Keratinocyte (primary cell): ENCODE measurements around the gene PARD3B. TPM values are rescaled to one million over a fixed set of nuclear protein-coding genes. Genes with fewer than 3 reads are reported as not detected.

Experiments
- DNase-seq: peaks from one replicate; pipeline ENCODE4 v3.0.0-alpha.2; 2011; ENCODE audit warnings: low read depth, missing footprints, low spot score
- FAIRE-seq: peaks from 2 replicates; lab custom pipeline; 2011; peaks lifted over from hg19 to GRCh38; lab: Jason Lieb, UNC
- H2AFZ ChIP-seq: 2 replicates; pipeline ENCODE4 v1.6.0; 2012; ENCODE audit warnings: low read length, control low read depth, inconsistent platforms; ENCODE audit not compliant: control insufficient read depth
- H3K27ac ChIP-seq: 2 replicates; pipeline ENCODE4 v1.5.1; 2011; ENCODE audit warnings: low read length; ENCODE audit not compliant: control insufficient read depth, insufficient read depth
- H3K27me3 ChIP-seq: 3 replicates; pipeline ENCODE4 v1.6.0; 2011; ENCODE audit warnings: low read length; ENCODE audit not compliant: control insufficient read depth, insufficient read depth; ENCODE audit errors: extremely low read depth
- H3K36me3 ChIP-seq, 2 experiments: 2 replicates in 1 of 2; 3 replicates in 1 of 2; pipeline ENCODE4 v1.5.1; 2011; ENCODE audit warnings: low read length in 2 of 2, mild to moderate bottlenecking in 1 of 2; ENCODE audit not compliant: control insufficient read depth in 2 of 2, insufficient read depth in 2 of 2; ENCODE audit errors: extremely low read depth in 1 of 2
- H3K4me1 ChIP-seq: 3 replicates; pipeline ENCODE4 v1.5.1; 2011; ENCODE audit warnings: low read length; ENCODE audit not compliant: control insufficient read depth, insufficient read depth; ENCODE audit errors: extremely low read depth
- H3K4me2 ChIP-seq: 3 replicates; pipeline ENCODE4 v1.6.0; 2011; ENCODE audit warnings: low read depth, low read length; ENCODE audit not compliant: control insufficient read depth, insufficient read depth; ENCODE audit errors: extremely low read depth
- H3K4me3 ChIP-seq, 3 experiments: fragments of 200-600 bp in 1 of 3; sonication (generic) in 1 of 3; 2 replicates in 2 of 3; 3 replicates in 1 of 3; pipeline ENCODE4 v1.5.1; 2011 to 2016; ENCODE audit warnings: low read length in 3 of 3, mild to moderate bottlenecking in 3 of 3, control low read depth in 2 of 3, inconsistent platforms in 1 of 3, low read depth in 1 of 3, mixed read lengths in 1 of 3, mixed run types in 1 of 3, moderate library complexity in 1 of 3; ENCODE audit not compliant: control insufficient read depth in 2 of 3, insufficient read depth in 2 of 3; ENCODE audit errors: extremely low read depth in 1 of 3
- H3K79me2 ChIP-seq: 2 replicates; pipeline ENCODE4 v1.6.0; 2012; ENCODE audit warnings: low read length; ENCODE audit not compliant: control insufficient read depth, insufficient read depth
- H3K9ac ChIP-seq: 3 replicates; pipeline ENCODE4 v1.6.0; 2011; ENCODE audit warnings: low read length; ENCODE audit not compliant: control insufficient read depth, insufficient read depth; ENCODE audit errors: extremely low read depth
- H3K9me1 ChIP-seq: 3 replicates; pipeline ENCODE4 v1.6.0; 2011; ENCODE audit warnings: low read length; ENCODE audit not compliant: control insufficient read depth, insufficient read depth; ENCODE audit errors: extremely low read depth
- H3K9me3 ChIP-seq: 2 replicates; pipeline ENCODE4 v1.5.1; 2012; ENCODE audit warnings: low read depth, low read length; ENCODE audit not compliant: control insufficient read depth
- H4K20me1 ChIP-seq: 3 replicates; pipeline ENCODE4 v1.6.0; 2011; ENCODE audit warnings: low read length; ENCODE audit not compliant: control insufficient read depth, insufficient read depth; ENCODE audit errors: extremely low read depth
- CTCF ChIP-seq, 3 experiments: IDR thresholded peaks in 1 of 3; conservative IDR thresholded peaks in 1 of 3; optimal IDR thresholded peaks in 1 of 3; 2 replicates in 2 of 3; 3 replicates in 1 of 3; pipeline versions ENCODE3 to v1.5.1; 2011; ENCODE audit warnings: low read length in 3 of 3, mild to moderate bottlenecking in 3 of 3, moderate library complexity in 2 of 3, control low read depth in 1 of 3, inconsistent platforms in 1 of 3; ENCODE audit not compliant: insufficient read depth in 2 of 3; ENCODE audit errors: extremely low read depth in 1 of 3
- EZH2 ChIP-seq: IDR thresholded peaks from one replicate; pipeline ENCODE4 v1.6.1; 2012; ENCODE audit warnings: inconsistent platforms, mild to moderate bottlenecking, low read length, moderate library complexity
- dilution Hi-C: fragments of 300-500 bp; cut with MboI; formaldehyde crosslinking; loops from one replicate; pipeline ENCODE4 v1.7.0; 2020; ENCODE audit warnings: low sequenced_read_pairs; ENCODE audit not compliant: extremely low pct_ligation_motif_present
- polyA plus RNA-seq, 5 experiments: library from polyadenylated mRNA; depleted of rRNA in 3 of 5; stranded (reverse) in 3 of 5; stranded (forward) in 1 of 5; unstranded in 1 of 5; fragments of >200 nt; gene quantifications; 1 replicate in 1 of 5; 2 replicates in 3 of 5; 3 replicates in 1 of 5; pipeline versions ENCODE4 v1.2.1 to v1.2.3, GENCODE V29; 2011 to 2012; ENCODE audit warnings: missing spikeins in 2 of 5, low read depth in 1 of 5, low replicate concordance in 1 of 5

Gene PARD3B
- polyA plus RNA-seq, 1 donor (not counting 4 experiments of a cell fraction or from before 2014, with no cell fraction given): 1.2 TPM

GRCh38 chr2:204738721-204739120 is 193.4 kb downstream of the PARD3B start:
- no peak overlapping the region for H3K4me3 ChIP-seq
- no peak for DNase-seq
- dilution Hi-C loops: no loop called here
- no peaks in the 10 kb centered on the region for H3K36me3 ChIP-seq
- H3K79me2 ChIP-seq: no peaks in the 10 kb centered on the region
- no peak overlapping the region for H3K9ac ChIP-seq
- no peaks in the 10 kb centered on the region for H3K9me3 ChIP-seq
- no peak overlapping the region for H2AFZ ChIP-seq
- H3K4me2 ChIP-seq: no peak overlapping the region
- H3K27ac ChIP-seq: no peak overlapping the region
- no peaks in the 10 kb centered on the region for H3K27me3 ChIP-seq
- H3K9me1 ChIP-seq: no peaks in the 10 kb centered on the region
- H3K4me1 ChIP-seq: no peaks in the 10 kb centered on the region
- no peak for FAIRE-seq
- TF ChIP-seq CTCF (optimal IDR thresholded peaks at IDR 0.05 in 1 of 3, IDR thresholded peaks at IDR 0.05 in 1 of 3, conservative IDR thresholded peaks at IDR 0.05 in 1 of 3; ENCODE audit: extremely low read depth in 1 of 3, insufficient read depth in 2 of 3, low read length in 3 of 3) (no peak), EZH2 (no peak)
- H4K20me1 ChIP-seq: no peaks in the 10 kb centered on the region

GRCh38 chr2:204743393-204743960 is 198.2 kb downstream of the PARD3B start:
- Histone ChIP-seq H3K27me3 (no peaks in the 10 kb centered on the region), H2AFZ (no peak overlapping the region), H3K27ac (no peak overlapping the region), H3K4me3 (no peak overlapping the region), H3K9me1 (no peaks in the 10 kb centered on the region), H3K79me2 (no peaks in the 10 kb centered on the region), H3K9me3 (no peaks in the 10 kb centered on the region), H3K4me1 (no peaks in the 10 kb centered on the region), H3K36me3 (no peaks in the 10 kb centered on the region), H4K20me1 (no peaks in the 10 kb centered on the region), H3K4me2 (no peak overlapping the region), H3K9ac (no peak overlapping the region)
- dilution Hi-C loops: no loop called here
- no peak for TF ChIP-seq CTCF (optimal IDR thresholded peaks at IDR 0.05 in 1 of 3, IDR thresholded peaks at IDR 0.05 in 1 of 3, conservative IDR thresholded peaks at IDR 0.05 in 1 of 3; ENCODE audit: extremely low read depth in 1 of 3, insufficient read depth in 2 of 3, low read length in 3 of 3)
- TF ChIP-seq EZH2: no peak
- no peak for FAIRE-seq
- DNase-seq: no peak
